Panc1 (cell line): ENCODE data around the gene DENND11. TPM values are rescaled to one million over a fixed set of nuclear protein-coding genes. Genes with fewer than 3 reads are reported as not detected.

ENCODE experiments used
- ATAC-seq: fragments of 200-7000 bp; cut with Tn5 transposase; 2 replicates; pipeline ENCODE4 v1.9.1; 2020; ENCODE audit warnings: mild to moderate bottlenecking, moderate library complexity
- BruUV-seq: library from RNA; stranded (reverse); fragments of 400-500 nt; replicated peaks from 2 replicates; lab custom pipeline; 2021; lab: Mats Ljungman, UMichigan
- CTCF ChIA-PET: fragments of 300-600 bp; sonication (Branson Sonifier 250); formaldehyde crosslinking; loops from one replicate; lab custom pipeline; 2022; ENCODE audit warnings: antibody characterized with exemption; lab: Charles Lee
- POLR2A ChIA-PET: fragments of 300-600 bp; sonication (Branson Sonifier 250); formaldehyde crosslinking; loops from one replicate; lab custom pipeline; 2022; ENCODE audit warnings: antibody characterized with exemption; lab: Charles Lee
- DNase-seq: peaks from one replicate; pipeline ENCODE4 v3.0.0-alpha.2; 2010; ENCODE audit warnings: low read depth, low spot score
- H3K27ac ChIP-seq: 2 replicates; pipeline ENCODE4 v1.5.1; 2011; ENCODE audit warnings: mild to moderate bottlenecking, low read length, inconsistent platforms
- H3K27me3 ChIP-seq: fragments of 200-500 bp; sonication (Bioruptor generic); 2 replicates; pipeline ENCODE4 v1.6.0; 2014; ENCODE audit warnings: low read length, inconsistent platforms; ENCODE audit not compliant: control insufficient read depth, insufficient read depth
- H3K36me3 ChIP-seq: fragments of 200-500 bp; sonication (Bioruptor generic); 2 replicates; pipeline ENCODE4 v1.5.1; 2014; ENCODE audit warnings: inconsistent platforms, mild to moderate bottlenecking, low read length, moderate library complexity; ENCODE audit not compliant: control insufficient read depth, insufficient read depth
- H3K4me1 ChIP-seq: 2 replicates; pipeline ENCODE4 v1.5.1; 2011; ENCODE audit warnings: inconsistent platforms, mild to moderate bottlenecking, low read length, moderate library complexity; ENCODE audit not compliant: control insufficient read depth, insufficient read depth
- H3K4me3 ChIP-seq, 2 experiments: 2 replicates each; pipeline ENCODE4 v1.5.1; 2011 to 2012; ENCODE audit warnings: low read depth in 2 of 2, low read length in 2 of 2, mild to moderate bottlenecking in 2 of 2, inconsistent platforms in 1 of 2, moderate library complexity in 1 of 2
- H3K9me3 ChIP-seq: fragments of 200-500 bp; sonication (Bioruptor generic); 2 replicates; pipeline ENCODE4 v1.5.1; 2014; ENCODE audit warnings: low read depth, mild to moderate bottlenecking, inconsistent platforms, low read length, moderate library complexity; ENCODE audit not compliant: control insufficient read depth, insufficient read depth
- POLR2AphosphoS5 ChIP-seq: IDR thresholded peaks from 2 replicates; pipeline ENCODE4 v1.6.1; 2012; ENCODE audit warnings: mild to moderate bottlenecking, low read depth, low read length, moderate library complexity
- REST ChIP-seq, 2 experiments: IDR thresholded peaks; 2 replicates each; pipeline ENCODE4 v1.6.1; 2011 to 2012; ENCODE audit warnings: low read depth in 2 of 2, control low read depth in 1 of 2, low read length in 1 of 2, mild to moderate bottlenecking in 1 of 2, moderate library complexity in 1 of 2; ENCODE audit not compliant: insufficient read depth in 1 of 2
- SIN3A ChIP-seq: IDR thresholded peaks from 2 replicates; pipeline ENCODE4 v1.6.1; 2012; ENCODE audit warnings: low read depth, mild to moderate bottlenecking, low read length, moderate library complexity, borderline replicate concordance; ENCODE audit not compliant: insufficient read depth
- TCF7L2 ChIP-seq: IDR thresholded peaks from 2 replicates; pipeline ENCODE4 v1.6.1; 2011; ENCODE audit warnings: mild to moderate bottlenecking, low read depth, low read length, inconsistent platforms
- in situ Hi-C: cut with HindIII; loops from 2 replicates; pipeline ENCODE4 v1.10.0; 2016; ENCODE audit warnings: low sequenced_read_pairs, low pct_unique_long_range_greater_than_20kb
- intact Hi-C: fragments of 100-400 bp; cut with micrococcal nuclease; formaldehyde crosslinking; loops from one replicate; pipeline ENCODE4 v1.10.0; 2022; ENCODE audit not compliant: unreplicated experiment
- total RNA-seq: library from RNA; stranded (reverse); gene quantifications from one replicate; pipeline ENCODE4 v1.2.1, GENCODE V29; 2021; ENCODE audit not compliant: unreplicated experiment
- TF ChIP-seq, protein P1 (sequence below): fragments of 450-650 bp; IDR thresholded peaks from 2 replicates; pipeline ENCODE4 v1.5.1; 2017; ENCODE audit warnings: mild to moderate bottlenecking

The DENND11 gene
- total RNA-seq, 1 experiment from 2014 or later = 10.4 TPM

- TF ChIP-seq TCF7L2 = no peak
- TF ChIP-seq POLR2AphosphoS5 = no peak
- no peak for TF ChIP-seq SIN3A
- no peak for TF ChIP-seq REST (IDR thresholded peaks at IDR 0.05; ENCODE audit: insufficient read depth in 1 of 2, low read depth in 2 of 2, low read length in 1 of 2)
- TF ChIP-seq, protein P1, sequence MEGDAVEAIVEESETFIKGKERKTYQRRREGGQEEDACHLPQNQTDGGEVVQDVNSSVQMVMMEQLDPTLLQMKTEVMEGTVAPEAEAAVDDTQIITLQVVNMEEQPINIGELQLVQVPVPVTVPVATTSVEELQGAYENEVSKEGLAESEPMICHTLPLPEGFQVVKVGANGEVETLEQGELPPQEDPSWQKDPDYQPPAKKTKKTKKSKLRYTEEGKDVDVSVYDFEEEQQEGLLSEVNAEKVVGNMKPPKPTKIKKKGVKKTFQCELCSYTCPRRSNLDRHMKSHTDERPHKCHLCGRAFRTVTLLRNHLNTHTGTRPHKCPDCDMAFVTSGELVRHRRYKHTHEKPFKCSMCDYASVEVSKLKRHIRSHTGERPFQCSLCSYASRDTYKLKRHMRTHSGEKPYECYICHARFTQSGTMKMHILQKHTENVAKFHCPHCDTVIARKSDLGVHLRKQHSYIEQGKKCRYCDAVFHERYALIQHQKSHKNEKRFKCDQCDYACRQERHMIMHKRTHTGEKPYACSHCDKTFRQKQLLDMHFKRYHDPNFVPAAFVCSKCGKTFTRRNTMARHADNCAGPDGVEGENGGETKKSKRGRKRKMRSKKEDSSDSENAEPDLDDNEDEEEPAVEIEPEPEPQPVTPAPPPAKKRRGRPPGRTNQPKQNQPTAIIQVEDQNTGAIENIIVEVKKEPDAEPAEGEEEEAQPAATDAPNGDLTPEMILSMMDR = no peak
- in situ Hi-C loops (no loop called here), intact Hi-C loops (no loop called here)
- POLR2A ChIA-PET = no interaction called here
- no peaks in the 10 kb centered on the region for H3K36me3 ChIP-seq
- H3K9me3 ChIP-seq = no peaks in the 10 kb centered on the region
- H3K27me3 ChIP-seq = no peaks in the 10 kb centered on the region
- H3K27ac ChIP-seq = no peak overlapping the region
- no TSS peak for BruUV-seq
- ATAC-seq (no peak), DNase-seq (no peak)
- H3K4me1 ChIP-seq = no peaks in the 10 kb centered on the region
- H3K4me3 ChIP-seq = no peak overlapping the region
- CTCF ChIA-PET = no interaction called here
These were observed 29.6 kb upstream of the DENND11 start for GRCh38 chr7:141731476-141732149.

DNA sequence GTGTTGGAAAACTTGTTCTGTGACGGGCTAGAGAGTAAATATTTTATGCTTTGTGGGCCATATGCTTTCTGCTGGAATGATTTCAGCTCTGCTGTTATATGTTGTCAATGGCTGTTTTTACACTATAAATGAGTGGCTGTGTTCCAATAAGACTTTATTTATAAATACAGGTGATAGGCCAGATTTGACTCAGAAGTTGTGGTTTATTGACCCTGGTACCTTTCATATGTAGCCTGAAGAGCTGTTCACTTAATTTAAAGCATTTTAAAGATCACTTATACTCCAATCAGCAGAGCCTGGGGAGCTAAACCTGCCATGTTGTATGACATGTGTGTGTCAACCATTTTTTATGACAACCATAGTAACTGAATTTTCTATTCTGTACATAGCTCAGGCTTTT lies 27.1 kb upstream of the DENND11 start:
- DNase-seq = no peak
- no peak for TF ChIP-seq TCF7L2
- TF ChIP-seq, protein P1 = no peak
- TF ChIP-seq REST (IDR thresholded peaks at IDR 0.05; ENCODE audit: insufficient read depth in 1 of 2, low read depth in 2 of 2, low read length in 1 of 2) = no peak
- no peak for TF ChIP-seq POLR2AphosphoS5
- TF ChIP-seq SIN3A = no peak
- H3K27ac ChIP-seq = no peak overlapping the region
- in situ Hi-C loops (no loop called here), intact Hi-C loops (no loop called here)
- H3K9me3 ChIP-seq = no peaks in the 10 kb centered on the region
- CTCF ChIA-PET = no interaction called here
- no peaks in the 10 kb centered on the region for H3K4me1 ChIP-seq
- H3K27me3 ChIP-seq = peaks cover 5% of the 10 kb centered on the region; the same call in 1 of the 2 replicates
- H3K4me3 ChIP-seq = no peak overlapping the region
- no peak for ATAC-seq
- POLR2A ChIA-PET = no interaction called here
- BruUV-seq = no TSS peak
- no peaks in the 10 kb centered on the region for H3K36me3 ChIP-seq
